ENCODE data around the gene PLK1. TPM values are rescaled to one million over a fixed set of nuclear protein-coding genes. Genes with fewer than 3 reads are reported as not detected.

PLK1 gene
- total RNA-seq (2014; rRNA removed; shearing (Covaris generic)) (141 TPM in 2 replicates), polyA plus RNA-seq (2016; fragmentation: Nextera tagmentation; extraction: Ambion mirVana) (66.0 and 69.0 TPM in 2 replicates)
- long read RNA-seq, full-length matches to known transcripts: 125 of 131 reads
- long read RNA-seq, partial matches to known transcripts: 4 of 131 reads
- long read RNA-seq, other reads (novel, unspliced or antisense): 2 of 131 reads

- TF ChIP-seq POLR2AphosphoS5 (IDR thresholded peaks at IDR 0.05; ENCODE audit: low read depth) (peak; percentile 88), EZH2 (IDR thresholded peaks at IDR 0.05; ENCODE audit: low read depth, unreplicated experiment) (no peak), CREB1 (CRISPR knock-in tag; IDR thresholded peaks at IDR 0.05; ENCODE audit: low read depth) (peak; percentile 5; the same call in 1 of the 2 replicates), JUNB (IDR thresholded peaks at IDR 0.05; ENCODE audit: unreplicated experiment) (no peak), ZNF114 (CRISPR knock-in tag; IDR thresholded peaks at IDR 0.05) (no peak), ZNF331 (CRISPR knock-in tag; IDR thresholded peaks at IDR 0.05; ENCODE audit: low read depth) (no peak), EZH2phosphoT487 (IDR thresholded peaks at IDR 0.05; ENCODE audit: unreplicated experiment) (no peak)
- TF ChIP-seq, protein P1, sequence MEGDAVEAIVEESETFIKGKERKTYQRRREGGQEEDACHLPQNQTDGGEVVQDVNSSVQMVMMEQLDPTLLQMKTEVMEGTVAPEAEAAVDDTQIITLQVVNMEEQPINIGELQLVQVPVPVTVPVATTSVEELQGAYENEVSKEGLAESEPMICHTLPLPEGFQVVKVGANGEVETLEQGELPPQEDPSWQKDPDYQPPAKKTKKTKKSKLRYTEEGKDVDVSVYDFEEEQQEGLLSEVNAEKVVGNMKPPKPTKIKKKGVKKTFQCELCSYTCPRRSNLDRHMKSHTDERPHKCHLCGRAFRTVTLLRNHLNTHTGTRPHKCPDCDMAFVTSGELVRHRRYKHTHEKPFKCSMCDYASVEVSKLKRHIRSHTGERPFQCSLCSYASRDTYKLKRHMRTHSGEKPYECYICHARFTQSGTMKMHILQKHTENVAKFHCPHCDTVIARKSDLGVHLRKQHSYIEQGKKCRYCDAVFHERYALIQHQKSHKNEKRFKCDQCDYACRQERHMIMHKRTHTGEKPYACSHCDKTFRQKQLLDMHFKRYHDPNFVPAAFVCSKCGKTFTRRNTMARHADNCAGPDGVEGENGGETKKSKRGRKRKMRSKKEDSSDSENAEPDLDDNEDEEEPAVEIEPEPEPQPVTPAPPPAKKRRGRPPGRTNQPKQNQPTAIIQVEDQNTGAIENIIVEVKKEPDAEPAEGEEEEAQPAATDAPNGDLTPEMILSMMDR (conservative IDR thresholded peaks at IDR 0.05; ENCODE audit: low read depth in 2 of 2): peak; percentile 40 to 57
- Histone ChIP-seq H3K4me1 (ENCODE audit: insufficient read depth) (peaks cover 13% of the 10 kb centered on the region; the same call in 1 of the 2 replicates), H3K9me2 (ENCODE audit: insufficient read depth) (no peaks in the 10 kb centered on the region), H3K27ac (ENCODE audit: low read depth) (peak within 1 kb of the TSS; percentile 94), H3F3A (replicated peaks; ENCODE audit: low read depth) (peaks cover 25% of the 10 kb centered on the region; the same call in 1 of the 2 replicates), H3K27me3 (ENCODE audit: insufficient read depth) (no peaks in the 10 kb centered on the region), H3K4me3 (peak within 1 kb of the TSS; percentile 100), H3K79me2 (replicated peaks; ENCODE audit: insufficient read depth) (peaks cover 44% of the 10 kb centered on the region), H3K36me3 (ENCODE audit: insufficient read depth) (peaks cover 27% of the 10 kb centered on the region), H2AFZ (peak within 1 kb of the TSS; percentile 69), H3K4me2 (peak within 1 kb of the TSS; percentile 95), H4K20me1 (replicated peaks; ENCODE audit: insufficient read depth) (peaks cover 24% of the 10 kb centered on the region)
- ATAC-seq (peak; percentile 85), DNase-seq (ENCODE audit: low spot score) (peak; percentile 98)
- peaks cover 15% of the 10 kb centered on the region for H3K27me3 Mint-ChIP-seq (ENCODE audit: insufficient read depth, low read depth, poor library complexity)
- peaks cover 16% of the 10 kb centered on the region for H3K4me1 Mint-ChIP-seq
- peak within 1 kb of the TSS; percentile 98 for H3K4me3 Mint-ChIP-seq
- peaks cover 44% of the 10 kb centered on the region for H3K36me3 Mint-ChIP-seq (ENCODE audit: low read depth)
- H3K27ac Mint-ChIP-seq: peak within 1 kb of the TSS; percentile 97
- H3K9me3 Mint-ChIP-seq: no peaks in the 10 kb centered on the region
These were observed at the start of gene PLK1 for GRCh38 chr16:23678430-23679273. Gene PLK1 (plus strand): TSS chr16:23678889. CDS start chr16:23678933, 44 bp downstream.

GRCh38 chr16:23629516-23629915 is 49.2 kb upstream of the PLK1 start:
- Mint-ChIP-seq H3K4me3 (no peak overlapping the region), H3K27ac (no peak overlapping the region), H3K27me3 (ENCODE audit: insufficient read depth, low read depth, poor library complexity) (no peaks in the 10 kb centered on the region), H3K36me3 (ENCODE audit: low read depth) (peaks cover 70% of the 10 kb centered on the region), H3K4me1 (no peaks in the 10 kb centered on the region), H3K9me3 (no peaks in the 10 kb centered on the region)
- no peaks in the 10 kb centered on the region for H3K4me1 ChIP-seq (ENCODE audit: insufficient read depth)
- DNase-seq (ENCODE audit: low spot score) (no peak), ATAC-seq (no peak)
- no peak overlapping the region for H2AFZ ChIP-seq
- 0 out of 2 replicates have a peak, but pooled peaks cover 3% of the 10 kb centered on the region for H3F3A ChIP-seq (replicated peaks; ENCODE audit: low read depth)
- no peak overlapping the region for H3K4me3 ChIP-seq
- H4K20me1 ChIP-seq (replicated peaks; ENCODE audit: insufficient read depth): peaks cover 20% of the 10 kb centered on the region; the same call in 1 of the 2 replicates
- H3K9me2 ChIP-seq (ENCODE audit: insufficient read depth): no peaks in the 10 kb centered on the region
- peaks cover 41% of the 10 kb centered on the region for H3K79me2 ChIP-seq (replicated peaks; ENCODE audit: insufficient read depth)
- no peak overlapping the region for H3K27ac ChIP-seq (ENCODE audit: low read depth)
- peaks cover 63% of the 10 kb centered on the region for H3K36me3 ChIP-seq (ENCODE audit: insufficient read depth)
- no peaks in the 10 kb centered on the region for H3K27me3 ChIP-seq (ENCODE audit: insufficient read depth)
- H3K4me2 ChIP-seq: no peak overlapping the region
- TF ChIP-seq STAT1 (IDR thresholded peaks at IDR 0.05; ENCODE audit: unreplicated experiment): no peak
- TF ChIP-seq JUNB (IDR thresholded peaks at IDR 0.05; ENCODE audit: unreplicated experiment): no peak
- TF ChIP-seq, protein P1 (conservative IDR thresholded peaks at IDR 0.05; ENCODE audit: low read depth in 2 of 2): no peak
- TF ChIP-seq EZH2phosphoT487 (IDR thresholded peaks at IDR 0.05; ENCODE audit: unreplicated experiment): no peak
- no peak for TF ChIP-seq ZNF114 (CRISPR knock-in tag; IDR thresholded peaks at IDR 0.05)
- no peak for TF ChIP-seq ZNF331 (CRISPR knock-in tag; IDR thresholded peaks at IDR 0.05; ENCODE audit: low read depth)
- no peak for TF ChIP-seq CREB1 (CRISPR knock-in tag; IDR thresholded peaks at IDR 0.05; ENCODE audit: low read depth)
- no peak for TF ChIP-seq POLR2AphosphoS5 (IDR thresholded peaks at IDR 0.05; ENCODE audit: low read depth)
- no peak for TF ChIP-seq NANOG (IDR thresholded peaks at IDR 0.05; ENCODE audit: borderline replicate concordance)
- no peak for TF ChIP-seq EZH2 (IDR thresholded peaks at IDR 0.05; ENCODE audit: low read depth, unreplicated experiment)
- TF ChIP-seq ETS1 (IDR thresholded peaks at IDR 0.05): no peak
- TF ChIP-seq, protein P2, sequence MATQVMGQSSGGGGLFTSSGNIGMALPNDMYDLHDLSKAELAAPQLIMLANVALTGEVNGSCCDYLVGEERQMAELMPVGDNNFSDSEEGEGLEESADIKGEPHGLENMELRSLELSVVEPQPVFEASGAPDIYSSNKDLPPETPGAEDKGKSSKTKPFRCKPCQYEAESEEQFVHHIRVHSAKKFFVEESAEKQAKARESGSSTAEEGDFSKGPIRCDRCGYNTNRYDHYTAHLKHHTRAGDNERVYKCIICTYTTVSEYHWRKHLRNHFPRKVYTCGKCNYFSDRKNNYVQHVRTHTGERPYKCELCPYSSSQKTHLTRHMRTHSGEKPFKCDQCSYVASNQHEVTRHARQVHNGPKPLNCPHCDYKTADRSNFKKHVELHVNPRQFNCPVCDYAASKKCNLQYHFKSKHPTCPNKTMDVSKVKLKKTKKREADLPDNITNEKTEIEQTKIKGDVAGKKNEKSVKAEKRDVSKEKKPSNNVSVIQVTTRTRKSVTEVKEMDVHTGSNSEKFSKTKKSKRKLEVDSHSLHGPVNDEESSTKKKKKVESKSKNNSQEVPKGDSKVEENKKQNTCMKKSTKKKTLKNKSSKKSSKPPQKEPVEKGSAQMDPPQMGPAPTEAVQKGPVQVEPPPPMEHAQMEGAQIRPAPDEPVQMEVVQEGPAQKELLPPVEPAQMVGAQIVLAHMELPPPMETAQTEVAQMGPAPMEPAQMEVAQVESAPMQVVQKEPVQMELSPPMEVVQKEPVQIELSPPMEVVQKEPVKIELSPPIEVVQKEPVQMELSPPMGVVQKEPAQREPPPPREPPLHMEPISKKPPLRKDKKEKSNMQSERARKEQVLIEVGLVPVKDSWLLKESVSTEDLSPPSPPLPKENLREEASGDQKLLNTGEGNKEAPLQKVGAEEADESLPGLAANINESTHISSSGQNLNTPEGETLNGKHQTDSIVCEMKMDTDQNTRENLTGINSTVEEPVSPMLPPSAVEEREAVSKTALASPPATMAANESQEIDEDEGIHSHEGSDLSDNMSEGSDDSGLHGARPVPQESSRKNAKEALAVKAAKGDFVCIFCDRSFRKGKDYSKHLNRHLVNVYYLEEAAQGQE (IDR thresholded peaks at IDR 0.05; ENCODE audit: unreplicated experiment): no peak
